ENCODE results near the gene FLNB. TPM values are rescaled to one million over a fixed set of nuclear protein-coding genes. Genes with fewer than 3 reads are reported as not detected.

Gene FLNB
- total RNA-seq, 1 experiment from 2014 or later: 127 TPM

- H3K4me3 Mint-ChIP-seq: no peak overlapping the region
- H3K36me3 Mint-ChIP-seq: peaks cover 81% of the 10 kb centered on the region
- ChIA-PET POLR2A (no interaction called here), CTCF (no interaction called here)
- H3K27ac Mint-ChIP-seq: no peak overlapping the region
- ATAC-seq (no peak), DNase-seq (ENCODE audit: low spot score) (no peak)
- H3K27me3 Mint-ChIP-seq (ENCODE audit: low read depth): no peaks in the 10 kb centered on the region
- no peaks in the 10 kb centered on the region for H3K4me1 Mint-ChIP-seq
- no peak for TF ChIP-seq E2F1 (CRISPR knock-in tag; IDR thresholded peaks at IDR 0.05)
- TF ChIP-seq RELA (CRISPR knock-in tag; IDR thresholded peaks at IDR 0.05; ENCODE audit: borderline replicate concordance): no peak
- no peak for TF ChIP-seq ZNF396 (CRISPR knock-in tag; IDR thresholded peaks at IDR 0.05; ENCODE audit: borderline replicate concordance)
- no peak for TF ChIP-seq SOX15 (CRISPR knock-in tag; IDR thresholded peaks at IDR 0.05)
- no peak for TF ChIP-seq PREB (CRISPR knock-in tag; IDR thresholded peaks at IDR 0.05; ENCODE audit: borderline replicate concordance)
- no peak for TF ChIP-seq NFATC4 (CRISPR knock-in tag; IDR thresholded peaks at IDR 0.05)
- TF ChIP-seq ZNF423 (CRISPR knock-in tag; IDR thresholded peaks at IDR 0.05): no peak
- TF ChIP-seq CBFB (CRISPR knock-in tag; IDR thresholded peaks at IDR 0.05; ENCODE audit: low read depth): no peak
- no peak for TF ChIP-seq PRRX2 (CRISPR knock-in tag; IDR thresholded peaks at IDR 0.05)
- no peak for TF ChIP-seq ZNF121 (CRISPR knock-in tag; IDR thresholded peaks at IDR 0.05)
- no peak for TF ChIP-seq JAZF1 (CRISPR knock-in tag; IDR thresholded peaks at IDR 0.05)
- no peak for TF ChIP-seq ZNF532 (CRISPR knock-in tag; IDR thresholded peaks at IDR 0.05; ENCODE audit: borderline replicate concordance)
- no peak for TF ChIP-seq ZBTB21 (CRISPR knock-in tag; IDR thresholded peaks at IDR 0.05; ENCODE audit: borderline replicate concordance)
- no peak for TF ChIP-seq ZMAT4 (CRISPR knock-in tag; IDR thresholded peaks at IDR 0.05)
- no peak for TF ChIP-seq ATF2 (CRISPR knock-in tag; IDR thresholded peaks at IDR 0.05; ENCODE audit: borderline replicate concordance, low read depth)
- no peak for TF ChIP-seq GTF2I (CRISPR knock-in tag; conservative IDR thresholded peaks at IDR 0.05)
- no peak for TF ChIP-seq NFE2L1 (CRISPR knock-in tag; IDR thresholded peaks at IDR 0.05)
- no peak for TF ChIP-seq STAT6 (CRISPR knock-in tag; conservative IDR thresholded peaks at IDR 0.05; ENCODE audit: low read depth)
- no peaks in the 10 kb centered on the region for H3K9me3 Mint-ChIP-seq
Measured at GRCh38 chr3:58109752-58110151, 101.5 kb downstream of the FLNB start.
